GM18519 (cell line): ENCODE data around the gene GABPB2.

Source experiments
- ATAC-seq: cut with Tn5 transposase; IDR thresholded peaks from one replicate; pipeline ENCODE4 v1.9.1; 2021; ENCODE audit warnings: mild to moderate bottlenecking, moderate library complexity; ENCODE audit not compliant: unreplicated experiment, low FRiP score

The GABPB2 gene

GRCh38 chr1:151158326-151158725 is 87.8 kb downstream of the GABPB2 start:
- no peak for ATAC-seq

- no peak for ATAC-seq
Observed at GRCh38 chr1:151158751-151159251, 88.2 kb downstream of the GABPB2 start.

GRCh38 chr1:151159373-151159772 is 88.8 kb downstream of the GABPB2 start:
- ATAC-seq = no peak

GRCh38 chr1:151164732-151165280 is 94.2 kb downstream of the GABPB2 start:
- no peak for ATAC-seq

- no peak for ATAC-seq
Observed at GRCh38 chr1:151165281-151165737, 94.7 kb downstream of the GABPB2 start.

- ATAC-seq = peak; percentile 79
Observed at GRCh38 chr1:151165738-151166504, 95.4 kb downstream of the GABPB2 start, which contains the start of the genes LYSMD1 and SCNM1. Gene LYSMD1 (minus strand): TSS chr1:151165902. CDS start chr1:151165258, 644 bp downstream. Gene SCNM1 (plus strand): TSS chr1:151166144. CDS start chr1:151166153, 9 bp downstream.

GRCh38 chr1:151166505-151166956 is 96.0 kb downstream of the GABPB2 start:
- ATAC-seq = no peak

GRCh38 chr1:151167116-151167515 is 96.6 kb downstream of the GABPB2 start:
- no peak for ATAC-seq

GRCh38 chr1:151171190-151171589 is 100.6 kb downstream of the GABPB2 start:
- ATAC-seq = no peak
